Hepatocyte (in vitro differentiated cells): ENCODE results near the gene EFHB.

ENCODE experiments used
- EZH2 ChIP-seq: fragments of 200-600 bp; sonication (generic); IDR thresholded peaks from 2 replicates; pipeline ENCODE4 v1.6.1; 2016; ENCODE audit warnings: antibody characterized with exemption, mild to moderate bottlenecking, borderline replicate concordance
- EZH2phosphoT487 ChIP-seq: fragments of 200-600 bp; sonication (generic); IDR thresholded peaks from one replicate; pipeline ENCODE4 v1.6.1; 2018; ENCODE audit warnings: antibody characterized with exemption, mild to moderate bottlenecking, low read depth, moderate library complexity; ENCODE audit not compliant: unreplicated experiment, severe bottlenecking
- TF ChIP-seq, protein P1 (sequence below): fragments of 200-600 bp; sonication (generic); IDR thresholded peaks from 2 replicates; pipeline ENCODE4 v1.5.1; 2016; ENCODE audit warnings: antibody characterized with exemption, mild to moderate bottlenecking; ENCODE audit not compliant: poor library complexity

DNA sequence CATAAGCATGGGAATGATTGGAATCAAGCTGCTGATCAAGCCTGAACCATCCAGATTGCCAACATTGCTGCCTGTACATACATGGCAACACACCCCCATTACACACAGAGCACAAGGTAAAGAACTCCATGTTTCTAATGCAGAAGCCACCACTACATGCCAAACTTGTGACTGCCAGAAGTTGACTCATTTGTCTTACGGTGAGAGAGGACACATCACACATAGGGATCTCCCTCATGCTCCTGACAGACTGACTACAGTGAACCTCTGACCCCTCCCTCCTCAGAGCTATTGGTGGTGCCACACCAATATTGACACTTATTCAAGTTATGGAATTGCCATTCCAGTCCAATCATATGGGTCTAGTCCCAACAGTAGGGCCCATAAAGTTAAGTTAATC lies 42.3 kb downstream of the EFHB start:
- TF ChIP-seq EZH2 (no peak), EZH2phosphoT487 (no peak)
- TF ChIP-seq, protein P1, sequence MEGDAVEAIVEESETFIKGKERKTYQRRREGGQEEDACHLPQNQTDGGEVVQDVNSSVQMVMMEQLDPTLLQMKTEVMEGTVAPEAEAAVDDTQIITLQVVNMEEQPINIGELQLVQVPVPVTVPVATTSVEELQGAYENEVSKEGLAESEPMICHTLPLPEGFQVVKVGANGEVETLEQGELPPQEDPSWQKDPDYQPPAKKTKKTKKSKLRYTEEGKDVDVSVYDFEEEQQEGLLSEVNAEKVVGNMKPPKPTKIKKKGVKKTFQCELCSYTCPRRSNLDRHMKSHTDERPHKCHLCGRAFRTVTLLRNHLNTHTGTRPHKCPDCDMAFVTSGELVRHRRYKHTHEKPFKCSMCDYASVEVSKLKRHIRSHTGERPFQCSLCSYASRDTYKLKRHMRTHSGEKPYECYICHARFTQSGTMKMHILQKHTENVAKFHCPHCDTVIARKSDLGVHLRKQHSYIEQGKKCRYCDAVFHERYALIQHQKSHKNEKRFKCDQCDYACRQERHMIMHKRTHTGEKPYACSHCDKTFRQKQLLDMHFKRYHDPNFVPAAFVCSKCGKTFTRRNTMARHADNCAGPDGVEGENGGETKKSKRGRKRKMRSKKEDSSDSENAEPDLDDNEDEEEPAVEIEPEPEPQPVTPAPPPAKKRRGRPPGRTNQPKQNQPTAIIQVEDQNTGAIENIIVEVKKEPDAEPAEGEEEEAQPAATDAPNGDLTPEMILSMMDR: no peak
